Spleen (tissue), 7 donors: ENCODE measurements around the gene CDC42EP2.

Experiments
- CTCF ChIP-seq, 11 experiments: fragments of 200-600 bp in 7 of 11; fragments of 450-650 bp in 4 of 11; sonication (generic) in 4 of 11; IDR thresholded peaks in 8 of 11; conservative IDR thresholded peaks in 3 of 11; 1 replicate in 7 of 11; 2 replicates in 4 of 11; pipeline versions ENCODE4 v1.4.0 to v1.8.0; 2016 to 2021; ENCODE audit warnings: antibody characterized with exemption in 11 of 11, inconsistent platforms in 4 of 11, mild to moderate bottlenecking in 1 of 11
- POLR2A ChIP-seq, 3 donors: fragments of 450-650 bp; IDR thresholded peaks; one replicate each; pipeline ENCODE4 v1.5.1; 2017; ENCODE audit warnings: antibody characterized with exemption in 3 of 3, mild to moderate bottlenecking in 1 of 3
- donor health status: DM: no; HTN: no; CAD: no; lungs with moderate emphysema.
- donor health status: DM: no; HTN: no; CAD: no.
- donor health status: DM: no; HTN: no; CAD: no.

DNA sequence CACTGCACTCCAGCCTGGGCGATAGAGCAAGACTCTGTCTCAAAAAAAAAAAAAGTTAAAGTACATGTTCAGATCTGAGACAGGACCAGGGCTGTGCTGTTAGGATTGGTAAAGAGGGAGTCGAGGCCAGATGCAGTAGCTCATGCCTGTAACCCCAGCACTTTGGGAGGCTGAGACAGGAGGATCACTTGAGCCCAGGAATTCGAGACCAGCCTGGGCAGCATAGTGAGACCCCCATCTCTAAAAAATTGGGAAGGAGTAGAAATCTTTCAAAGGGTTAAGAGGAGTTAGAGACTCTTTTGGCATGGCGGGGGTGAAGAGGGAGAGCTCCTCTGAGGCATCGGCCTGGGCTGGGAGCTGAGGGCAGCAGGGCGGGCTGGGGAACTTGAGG lies 56.0 kb downstream of the CDC42EP2 start:
- TF ChIP-seq CTCF (IDR thresholded peaks at IDR 0.05 in 8 of 11, conservative IDR thresholded peaks at IDR 0.05 in 3 of 11) = no peak
- no peak for TF ChIP-seq POLR2A (IDR thresholded peaks at IDR 0.05)
